Activated T-helper 1 cell treated with Interleukin-2 at 50 U/mL for 16 hours (primary cell): ENCODE measurements around the gene AMOT.

Source experiments
- DNase-seq: peaks from one replicate; pipeline ENCODE4 v3.0.0-alpha.2; 2020; ENCODE audit warnings: low read depth

The AMOT gene

GRCh38 chrX:112841114-112841819, 636 bp upstream of the AMOT start:
- peak; percentile 64 for DNase-seq

GRCh38 chrX:112839856-112840255, 775 bp downstream of the AMOT start:
- DNase-seq = no peak

GRCh38 chrX:112837531-112837930, 3.1 kb downstream of the AMOT start:
- no peak for DNase-seq

GRCh38 chrX:112835019-112835418, 5.6 kb downstream of the AMOT start:
- no peak for DNase-seq

- DNase-seq = no peak
Measured at GRCh38 chrX:112834031-112834845, 6.4 kb downstream of the AMOT start.

- DNase-seq = no peak
Measured at GRCh38 chrX:112832481-112833095, 8.0 kb downstream of the AMOT start.

- DNase-seq = no peak
Measured at GRCh38 chrX:112830540-112830939, 10.1 kb downstream of the AMOT start.

- DNase-seq = no peak
Measured at GRCh38 chrX:112827292-112827903, 13.2 kb downstream of the AMOT start.

- DNase-seq = no peak
Measured at GRCh38 chrX:112826023-112826422, 14.6 kb downstream of the AMOT start.

- DNase-seq = no peak
Measured at GRCh38 chrX:112822892-112823291, 17.7 kb downstream of the AMOT start.

GRCh38 chrX:112820364-112821268, 20.0 kb downstream of the AMOT start:
- no peak for DNase-seq

- DNase-seq = no peak
Measured at GRCh38 chrX:112819813-112820212, 20.8 kb downstream of the AMOT start.

- DNase-seq = no peak
Measured at GRCh38 chrX:112819008-112819640, 21.5 kb downstream of the AMOT start.

GRCh38 chrX:112818114-112819007, 22.3 kb downstream of the AMOT start:
- no peak for DNase-seq

- DNase-seq = no peak
Measured at GRCh38 chrX:112816908-112817307, 23.7 kb downstream of the AMOT start.

- DNase-seq = no peak
Measured at GRCh38 chrX:112814496-112814895, 26.1 kb downstream of the AMOT start.

GRCh38 chrX:112812741-112813140, 27.9 kb downstream of the AMOT start:
- no peak for DNase-seq

- DNase-seq = no peak
Measured at GRCh38 chrX:112808651-112809195, 31.9 kb downstream of the AMOT start.

- no peak for DNase-seq
Measured at GRCh38 chrX:112808007-112808406, 32.6 kb downstream of the AMOT start.

GRCh38 chrX:112803060-112803459, 37.6 kb downstream of the AMOT start:
- no peak for DNase-seq
